Measurements from ENCODE around the gene JOSD1. TPM values are rescaled to one million over a fixed set of nuclear protein-coding genes. Genes with fewer than 3 reads are reported as not detected.
A peak's percentile ranks its signal among the peaks of the same experiment; 100 is the strongest.

Gene JOSD1
- total and polyA plus RNA-seq, 3 donors from 2014 or later: 40.9 to 91.0 (median 70.3) TPM

GRCh38 chr22:38716826-38717225 lies 16.1 kb upstream of the JOSD1 start:
- intact Hi-C loops (cut with DNase I; ENCODE audit: low total_unique reads): no loop called here
- no peak overlapping the region for H3K27ac ChIP-seq
- H3K36me3 ChIP-seq (ENCODE audit: low read depth, missing control alignments): no peaks in the 10 kb centered on the region
- no peak overlapping the region for H3K4me3 ChIP-seq
- no peaks in the 10 kb centered on the region for H3K27me3 ChIP-seq
- H3K4me1 ChIP-seq: peaks cover 32% of the 10 kb centered on the region
- H3K9me3 ChIP-seq: no peaks in the 10 kb centered on the region
- no peak for TF ChIP-seq POLR2A (IDR thresholded peaks at IDR 0.05)
- TF ChIP-seq CTCF (IDR thresholded peaks at IDR 0.05): no peak
- DNase-seq: no peak
- WGBS, 2 donors: 81 to 93% methylated on average over 7 to 9 of the region's 9 CpGs

GRCh38 chr22:38716271-38716670 lies 15.5 kb upstream of the JOSD1 start:
- H3K27me3 ChIP-seq: no peaks in the 10 kb centered on the region
- peaks cover 32% of the 10 kb centered on the region for H3K4me1 ChIP-seq
- H3K36me3 ChIP-seq (ENCODE audit: low read depth, missing control alignments): no peaks in the 10 kb centered on the region
- intact Hi-C loops (cut with DNase I; ENCODE audit: low total_unique reads): no loop called here
- no peak overlapping the region for H3K27ac ChIP-seq
- no peak for TF ChIP-seq CTCF (IDR thresholded peaks at IDR 0.05)
- TF ChIP-seq POLR2A (IDR thresholded peaks at IDR 0.05): no peak
- no peak overlapping the region for H3K4me3 ChIP-seq
- peak; percentile 76 for DNase-seq
- WGBS, 2 donors: 67 to 84% methylated on average over 10 of the region's 10 CpGs
- no peaks in the 10 kb centered on the region for H3K9me3 ChIP-seq

GRCh38 chr22:38715852-38716251 lies 15.1 kb upstream of the JOSD1 start:
- TF ChIP-seq POLR2A (IDR thresholded peaks at IDR 0.05) (no peak), CTCF (IDR thresholded peaks at IDR 0.05) (no peak)
- Histone ChIP-seq H3K27me3 (no peaks in the 10 kb centered on the region), H3K36me3 (ENCODE audit: low read depth, missing control alignments) (no peaks in the 10 kb centered on the region), H3K27ac (peak overlapping the region; percentile 20 to 25), H3K4me3 (no peak overlapping the region), H3K9me3 (no peaks in the 10 kb centered on the region), H3K4me1 (peaks cover 32% of the 10 kb centered on the region)
- 89 to 94% methylated on average over 13 to 15 of the region's 15 CpGs for WGBS, 2 donors
- intact Hi-C loops (cut with DNase I; ENCODE audit: low total_unique reads): no loop called here
- no peak for DNase-seq

- no peaks in the 10 kb centered on the region for H3K27me3 ChIP-seq
- no peaks in the 10 kb centered on the region for H3K36me3 ChIP-seq (ENCODE audit: low read depth, missing control alignments)
- intact Hi-C loops (cut with DNase I; ENCODE audit: low total_unique reads): no loop called here
- WGBS, 2 donors: 57 to 73% methylated on average over 8 to 9 of the region's 9 CpGs
- H3K4me1 ChIP-seq: peaks cover 32% of the 10 kb centered on the region
- H3K27ac ChIP-seq: peak overlapping the region in 1 of 2 donors; percentile 20
- TF ChIP-seq CTCF (IDR thresholded peaks at IDR 0.05) (no peak), POLR2A (IDR thresholded peaks at IDR 0.05) (no peak)
- no peak overlapping the region for H3K4me3 ChIP-seq
- no peak for DNase-seq
- H3K9me3 ChIP-seq: no peaks in the 10 kb centered on the region
Measured at GRCh38 chr22:38715176-38715764, 14.5 kb upstream of the JOSD1 start.

- DNase-seq: no peak
- Histone ChIP-seq H3K4me1 (peaks cover 32% of the 10 kb centered on the region), H3K27ac (no peak overlapping the region), H3K36me3 (ENCODE audit: low read depth, missing control alignments) (no peaks in the 10 kb centered on the region), H3K27me3 (no peaks in the 10 kb centered on the region), H3K4me3 (no peak overlapping the region), H3K9me3 (no peaks in the 10 kb centered on the region)
- intact Hi-C loops (cut with DNase I; ENCODE audit: low total_unique reads): no loop called here
- WGBS, 2 donors: 85 to 89% methylated on average over 8 of the region's 8 CpGs
- TF ChIP-seq CTCF (IDR thresholded peaks at IDR 0.05) (no peak), POLR2A (IDR thresholded peaks at IDR 0.05) (no peak)
Measured at GRCh38 chr22:38713921-38714320, 13.2 kb upstream of the JOSD1 start.

Measured in testis (tissue), 3 donors.